Caco-2 (cell line): Measurements from ENCODE around the gene NKAIN2. TPM values are rescaled to one million over a fixed set of nuclear protein-coding genes. Genes with fewer than 3 reads are reported as not detected.

Source experiments
- BruUV-seq: library from RNA; stranded (reverse); fragments of 400-500 nt; replicated peaks from 2 replicates; lab custom pipeline; 2021; lab: Mats Ljungman, UMichigan
- CTCF ChIA-PET: fragments of 300-600 bp; sonication (Branson Sonifier 250); formaldehyde crosslinking; loops from one replicate; lab custom pipeline; 2022; ENCODE audit warnings: antibody characterized with exemption; lab: Charles Lee
- POLR2A ChIA-PET: fragments of 300-600 bp; sonication (Branson Sonifier 250); formaldehyde crosslinking; loops from one replicate; lab custom pipeline; 2022; ENCODE audit warnings: antibody characterized with exemption; lab: Charles Lee
- DNase-seq, 2 experiments: peaks; one replicate each; pipeline versions ENCODE4 v3.0.0 to v3.0.0-alpha.2; 2020 to 2022
- H3K27me3 ChIP-seq: replicated peaks from 2 replicates; pipeline ENCODE4 v1.6.0; 2011; ENCODE audit warnings: low read length; ENCODE audit not compliant: control insufficient read depth, insufficient read depth
- H3K36me3 ChIP-seq: 2 replicates; pipeline ENCODE4 v1.5.1; 2011; ENCODE audit warnings: low read length; ENCODE audit not compliant: control insufficient read depth, insufficient read depth
- H3K4me1 ChIP-seq: fragments of 250-450 bp; sonication (Bioruptor Pico); 2 replicates; pipeline ENCODE4 v1.5.1; 2020; ENCODE audit warnings: mild to moderate bottlenecking
- H3K4me3 ChIP-seq: 2 replicates; pipeline ENCODE4 v1.5.1; 2011; ENCODE audit warnings: low read depth, mild to moderate bottlenecking, control low read depth, low read length
- H3K9me3 ChIP-seq: fragments of 250-450 bp; sonication (Bioruptor Pico); 2 replicates; pipeline ENCODE4 v1.5.1; 2020; ENCODE audit warnings: mild to moderate bottlenecking, moderate library complexity
- H3K27ac Mint-ChIP-seq: one replicate; pipeline ENCODE4 v1.8.0; 2022; ENCODE audit warnings: mixed read lengths; ENCODE audit not compliant: unreplicated experiment
- H3K27me3 Mint-ChIP-seq: one replicate; pipeline ENCODE4 v1.8.0; 2022; ENCODE audit warnings: mixed read lengths; ENCODE audit not compliant: insufficient read depth, unreplicated experiment
- H3K36me3 Mint-ChIP-seq: one replicate; pipeline ENCODE4 v1.8.0; 2022; ENCODE audit warnings: mild to moderate bottlenecking, mixed read lengths; ENCODE audit not compliant: insufficient read depth, unreplicated experiment
- H3K4me1 Mint-ChIP-seq: one replicate; pipeline ENCODE4 v1.8.0; 2022; ENCODE audit warnings: low read depth, mixed read lengths; ENCODE audit not compliant: unreplicated experiment
- H3K4me3 Mint-ChIP-seq: one replicate; pipeline ENCODE4 v1.8.0; 2022; ENCODE audit warnings: mild to moderate bottlenecking, moderate library complexity, mixed read lengths; ENCODE audit not compliant: unreplicated experiment
- H3K9me3 Mint-ChIP-seq: one replicate; pipeline ENCODE4 v1.8.0; 2022; ENCODE audit warnings: mixed read lengths; ENCODE audit not compliant: unreplicated experiment
- CTCF ChIP-seq, 2 experiments: fragments of 200-600 bp in 1 of 2; IDR thresholded peaks; 1 replicate in 1 of 2; 2 replicates in 1 of 2; pipeline versions ENCODE4 v1.5.1 to v1.8.0; 2011 to 2022; ENCODE audit warnings: antibody characterized with exemption in 1 of 2, control low read depth in 1 of 2, inconsistent platforms in 1 of 2, low read depth in 1 of 2, low read length in 1 of 2, mild to moderate bottlenecking in 1 of 2, moderate library complexity in 1 of 2; ENCODE audit not compliant: insufficient read depth in 1 of 2, severe bottlenecking in 1 of 2, unreplicated experiment in 1 of 2
- intact Hi-C: fragments of 100-400 bp; cut with micrococcal nuclease; formaldehyde crosslinking; loops from one replicate; pipeline ENCODE4 v1.10.0; 2022; ENCODE audit not compliant: unreplicated experiment
- total RNA-seq: library from RNA; stranded (reverse); gene quantifications from 2 replicates; pipeline ENCODE4 v1.2.3, GENCODE V29; 2022

The NKAIN2 gene
- total RNA-seq, 1 experiment from 2014 or later = not detected

GRCh38 chr6:124679387-124679786, 875.7 kb downstream of the NKAIN2 start:
- H3K36me3 ChIP-seq = no peaks in the 10 kb centered on the region
- DNase-seq = no peak
- no peaks in the 10 kb centered on the region for H3K27me3 Mint-ChIP-seq
- no peaks in the 10 kb centered on the region for H3K36me3 Mint-ChIP-seq
- no peak overlapping the region for H3K4me3 Mint-ChIP-seq
- no peaks in the 10 kb centered on the region; the same call in 1 of the 2 replicates for H3K9me3 ChIP-seq
- intact Hi-C loops = no loop called here
- H3K4me1 Mint-ChIP-seq = no peaks in the 10 kb centered on the region
- H3K4me1 ChIP-seq = no peaks in the 10 kb centered on the region
- ChIA-PET CTCF (no interaction called here), POLR2A (no interaction called here)
- H3K27me3 ChIP-seq = no peaks in the 10 kb centered on the region
- H3K4me3 ChIP-seq = no peak overlapping the region
- no peak for TF ChIP-seq CTCF (IDR thresholded peaks at IDR 0.05; ENCODE audit: insufficient read depth in 1 of 2, low read depth in 1 of 2, low read length in 1 of 2, severe bottlenecking in 1 of 2, unreplicated experiment in 1 of 2)
- peaks cover 36% of the 10 kb centered on the region for H3K9me3 Mint-ChIP-seq
- no peak overlapping the region for H3K27ac Mint-ChIP-seq
- no TSS peak for BruUV-seq

- Histone ChIP-seq H3K27me3 (no peaks in the 10 kb centered on the region), H3K4me1 (no peaks in the 10 kb centered on the region), H3K4me3 (no peak overlapping the region), H3K36me3 (no peaks in the 10 kb centered on the region), H3K9me3 (no peaks in the 10 kb centered on the region; the same call in 1 of the 2 replicates)
- TF ChIP-seq CTCF (IDR thresholded peaks at IDR 0.05; ENCODE audit: insufficient read depth in 1 of 2, low read depth in 1 of 2, low read length in 1 of 2, severe bottlenecking in 1 of 2, unreplicated experiment in 1 of 2) = no peak
- H3K4me1 Mint-ChIP-seq = no peaks in the 10 kb centered on the region
- ChIA-PET POLR2A (no interaction called here), CTCF (no interaction called here)
- no peak for DNase-seq
- no peak overlapping the region for H3K4me3 Mint-ChIP-seq
- H3K9me3 Mint-ChIP-seq = peaks cover 10% of the 10 kb centered on the region
- intact Hi-C loops = no loop called here
- H3K36me3 Mint-ChIP-seq = no peaks in the 10 kb centered on the region
- H3K27me3 Mint-ChIP-seq = no peaks in the 10 kb centered on the region
- H3K27ac Mint-ChIP-seq = no peak overlapping the region
- no TSS peak for BruUV-seq
These were observed 879.1 kb downstream of the NKAIN2 start for GRCh38 chr6:124682751-124683150.

GRCh38 chr6:124683507-124683906, 879.8 kb downstream of the NKAIN2 start:
- POLR2A ChIA-PET = no interaction called here
- Mint-ChIP-seq H3K27me3 (no peaks in the 10 kb centered on the region), H3K27ac (no peak overlapping the region), H3K4me3 (no peak overlapping the region), H3K36me3 (no peaks in the 10 kb centered on the region), H3K9me3 (peaks cover 2% of the 10 kb centered on the region), H3K4me1 (no peaks in the 10 kb centered on the region)
- Histone ChIP-seq H3K9me3 (no peaks in the 10 kb centered on the region; the same call in 1 of the 2 replicates), H3K4me3 (no peak overlapping the region), H3K27me3 (no peaks in the 10 kb centered on the region), H3K36me3 (no peaks in the 10 kb centered on the region), H3K4me1 (no peaks in the 10 kb centered on the region)
- BruUV-seq = no TSS peak
- peak in 1 of 2 experiments; percentile 9 for DNase-seq
- CTCF ChIA-PET = no interaction called here
- intact Hi-C loops = no loop called here
- TF ChIP-seq CTCF (IDR thresholded peaks at IDR 0.05; ENCODE audit: insufficient read depth in 1 of 2, low read depth in 1 of 2, low read length in 1 of 2, severe bottlenecking in 1 of 2, unreplicated experiment in 1 of 2) = no peak
